ENCODE results near the gene SH3BGRL2.

The SH3BGRL2 gene

DNA sequence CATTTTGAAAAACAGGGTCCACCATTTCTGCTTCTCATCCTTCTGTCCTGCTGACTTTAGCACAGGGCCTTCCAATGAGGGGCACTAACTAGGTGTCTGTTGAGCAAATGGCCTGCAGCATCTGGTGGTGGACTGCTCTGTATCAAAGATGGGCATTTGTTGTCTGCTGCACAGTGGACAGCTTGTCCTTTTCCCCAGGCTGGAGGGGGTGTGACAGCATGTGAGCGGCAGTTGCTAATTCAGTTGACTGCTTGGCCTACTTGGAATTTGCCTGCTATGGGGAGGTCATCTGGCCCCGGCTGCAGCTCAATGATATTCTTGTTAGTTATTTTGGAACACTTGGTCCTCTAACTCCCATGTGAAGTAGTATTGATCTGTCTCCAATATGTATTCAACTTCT lies 93.7 kb downstream of the SH3BGRL2 start:
- TF ChIP-seq ZBTB7A (IDR thresholded peaks at IDR 0.05; ENCODE audit: low read depth) (no peak), FOXM1 (IDR thresholded peaks at IDR 0.05; ENCODE audit: borderline replicate concordance, low read depth) (no peak), NFIC (IDR thresholded peaks at IDR 0.05) (no peak), CREB1 (IDR thresholded peaks at IDR 0.05; ENCODE audit: low read depth) (no peak), EGR1 (IDR thresholded peaks at IDR 0.05) (no peak), YY1 (IDR thresholded peaks at IDR 0.05; ENCODE audit: low read depth) (no peak), TEAD4 (IDR thresholded peaks at IDR 0.05) (no peak), CEBPB (IDR thresholded peaks at IDR 0.05) (no peak), EP300 (IDR thresholded peaks at IDR 0.05; ENCODE audit: borderline replicate concordance) (no peak), USF1 (IDR thresholded peaks at IDR 0.05) (no peak), TCF12 (IDR thresholded peaks at IDR 0.05; ENCODE audit: low read depth) (no peak), TAF1 (IDR thresholded peaks at IDR 0.05; ENCODE audit: low read depth) (no peak), RAD21 (IDR thresholded peaks at IDR 0.05; ENCODE audit: low read depth) (no peak)
- TF ChIP-seq, protein P1, sequence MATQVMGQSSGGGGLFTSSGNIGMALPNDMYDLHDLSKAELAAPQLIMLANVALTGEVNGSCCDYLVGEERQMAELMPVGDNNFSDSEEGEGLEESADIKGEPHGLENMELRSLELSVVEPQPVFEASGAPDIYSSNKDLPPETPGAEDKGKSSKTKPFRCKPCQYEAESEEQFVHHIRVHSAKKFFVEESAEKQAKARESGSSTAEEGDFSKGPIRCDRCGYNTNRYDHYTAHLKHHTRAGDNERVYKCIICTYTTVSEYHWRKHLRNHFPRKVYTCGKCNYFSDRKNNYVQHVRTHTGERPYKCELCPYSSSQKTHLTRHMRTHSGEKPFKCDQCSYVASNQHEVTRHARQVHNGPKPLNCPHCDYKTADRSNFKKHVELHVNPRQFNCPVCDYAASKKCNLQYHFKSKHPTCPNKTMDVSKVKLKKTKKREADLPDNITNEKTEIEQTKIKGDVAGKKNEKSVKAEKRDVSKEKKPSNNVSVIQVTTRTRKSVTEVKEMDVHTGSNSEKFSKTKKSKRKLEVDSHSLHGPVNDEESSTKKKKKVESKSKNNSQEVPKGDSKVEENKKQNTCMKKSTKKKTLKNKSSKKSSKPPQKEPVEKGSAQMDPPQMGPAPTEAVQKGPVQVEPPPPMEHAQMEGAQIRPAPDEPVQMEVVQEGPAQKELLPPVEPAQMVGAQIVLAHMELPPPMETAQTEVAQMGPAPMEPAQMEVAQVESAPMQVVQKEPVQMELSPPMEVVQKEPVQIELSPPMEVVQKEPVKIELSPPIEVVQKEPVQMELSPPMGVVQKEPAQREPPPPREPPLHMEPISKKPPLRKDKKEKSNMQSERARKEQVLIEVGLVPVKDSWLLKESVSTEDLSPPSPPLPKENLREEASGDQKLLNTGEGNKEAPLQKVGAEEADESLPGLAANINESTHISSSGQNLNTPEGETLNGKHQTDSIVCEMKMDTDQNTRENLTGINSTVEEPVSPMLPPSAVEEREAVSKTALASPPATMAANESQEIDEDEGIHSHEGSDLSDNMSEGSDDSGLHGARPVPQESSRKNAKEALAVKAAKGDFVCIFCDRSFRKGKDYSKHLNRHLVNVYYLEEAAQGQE (IDR thresholded peaks at IDR 0.05; ENCODE audit: low read depth), result no peak
- TF ChIP-seq, protein P2, sequence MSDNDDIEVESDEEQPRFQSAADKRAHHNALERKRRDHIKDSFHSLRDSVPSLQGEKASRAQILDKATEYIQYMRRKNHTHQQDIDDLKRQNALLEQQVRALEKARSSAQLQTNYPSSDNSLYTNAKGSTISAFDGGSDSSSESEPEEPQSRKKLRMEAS (IDR thresholded peaks at IDR 0.05), result no peak

- no peak for TF ChIP-seq USF1 (IDR thresholded peaks at IDR 0.05)
- TF ChIP-seq ZBTB7A (IDR thresholded peaks at IDR 0.05; ENCODE audit: low read depth), result no peak
Measured at GRCh38 chr6:79731471-79731870, 100.3 kb downstream of the SH3BGRL2 start.

DNA sequence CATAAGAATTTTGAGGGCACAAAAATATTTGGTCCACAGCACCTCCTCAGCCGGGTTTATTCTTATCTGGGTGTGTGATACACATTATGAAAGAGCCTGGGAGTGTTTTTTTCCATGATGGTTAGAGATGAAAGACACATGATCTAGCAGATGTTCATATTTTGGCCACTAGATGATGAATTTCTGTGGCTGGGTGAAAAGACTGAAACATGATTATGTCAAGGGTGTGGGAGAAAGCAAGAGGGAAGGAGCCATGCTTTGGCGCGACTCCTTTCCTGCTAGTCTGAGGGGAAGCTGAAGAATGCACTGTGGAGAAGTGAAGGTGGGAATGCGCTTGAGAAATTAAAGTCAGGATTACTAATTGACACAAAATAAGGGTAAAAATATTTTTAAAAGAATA lies 102.3 kb downstream of the SH3BGRL2 start:
- no peak for TF ChIP-seq CEBPB (IDR thresholded peaks at IDR 0.05)
- TF ChIP-seq TCF12 (IDR thresholded peaks at IDR 0.05; ENCODE audit: low read depth), result no peak
- TF ChIP-seq, protein P2 (IDR thresholded peaks at IDR 0.05), result no peak
- TF ChIP-seq USF1 (IDR thresholded peaks at IDR 0.05), result no peak
- TF ChIP-seq RAD21 (IDR thresholded peaks at IDR 0.05; ENCODE audit: low read depth), result no peak
- no peak for TF ChIP-seq FOXM1 (IDR thresholded peaks at IDR 0.05; ENCODE audit: borderline replicate concordance, low read depth)
- TF ChIP-seq EGR1 (IDR thresholded peaks at IDR 0.05), result no peak
- TF ChIP-seq EP300 (IDR thresholded peaks at IDR 0.05; ENCODE audit: borderline replicate concordance), result no peak
- TF ChIP-seq TEAD4 (IDR thresholded peaks at IDR 0.05), result no peak
- TF ChIP-seq ZBTB7A (IDR thresholded peaks at IDR 0.05; ENCODE audit: low read depth), result no peak
- no peak for TF ChIP-seq YY1 (IDR thresholded peaks at IDR 0.05; ENCODE audit: low read depth)
- TF ChIP-seq, protein P1 (IDR thresholded peaks at IDR 0.05; ENCODE audit: low read depth), result no peak
- no peak for TF ChIP-seq CREB1 (IDR thresholded peaks at IDR 0.05; ENCODE audit: low read depth)
- TF ChIP-seq TAF1 (IDR thresholded peaks at IDR 0.05; ENCODE audit: low read depth), result no peak
- TF ChIP-seq NFIC (IDR thresholded peaks at IDR 0.05), result no peak

DNA sequence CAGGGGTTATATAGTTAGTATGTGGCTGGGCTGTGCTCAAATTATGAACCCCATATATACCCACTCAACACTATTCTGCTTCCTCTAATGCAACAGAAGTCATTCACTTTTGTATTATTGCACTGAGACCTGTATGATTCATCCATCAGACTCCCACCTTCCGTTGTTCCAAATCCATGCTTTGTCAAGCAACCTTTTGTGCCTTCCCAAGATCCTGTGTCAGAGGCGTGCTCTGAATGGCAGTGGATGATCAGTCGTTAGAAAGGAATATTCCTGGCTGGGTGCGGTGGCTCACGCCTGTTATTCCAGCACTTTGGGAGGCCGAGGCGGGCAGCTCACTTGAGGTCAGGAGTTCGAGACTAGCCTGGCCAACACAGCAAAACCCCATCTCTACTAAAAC lies 103.2 kb downstream of the SH3BGRL2 start:
- TF ChIP-seq EGR1 (IDR thresholded peaks at IDR 0.05) (no peak), CREB1 (IDR thresholded peaks at IDR 0.05; ENCODE audit: low read depth) (no peak), EP300 (IDR thresholded peaks at IDR 0.05; ENCODE audit: borderline replicate concordance) (no peak), USF1 (IDR thresholded peaks at IDR 0.05) (no peak), TAF1 (IDR thresholded peaks at IDR 0.05; ENCODE audit: low read depth) (no peak), TEAD4 (IDR thresholded peaks at IDR 0.05) (no peak), CEBPB (IDR thresholded peaks at IDR 0.05) (no peak), RAD21 (IDR thresholded peaks at IDR 0.05; ENCODE audit: low read depth) (no peak)

- TF ChIP-seq, protein P2 (IDR thresholded peaks at IDR 0.05), result no peak
- TF ChIP-seq FOXM1 (IDR thresholded peaks at IDR 0.05; ENCODE audit: borderline replicate concordance, low read depth) (no peak), CREB1 (IDR thresholded peaks at IDR 0.05; ENCODE audit: low read depth) (no peak)
Measured at GRCh38 chr6:79735183-79735582, 104.1 kb downstream of the SH3BGRL2 start.

All from Ishikawa (cell line).